B cell (primary cell): ENCODE data around the gene CFAP251.

Experiments
- EZH2 ChIP-seq: IDR thresholded peaks from 2 replicates; pipeline ENCODE4 v1.6.1; 2012; ENCODE audit warnings: borderline replicate concordance, low read depth, mild to moderate bottlenecking, moderate library complexity, low read length; ENCODE audit not compliant: insufficient read depth, poor library complexity, severe bottlenecking
- TF ChIP-seq, protein P1 (sequence below): fragments of 200-600 bp; IDR thresholded peaks from one replicate; pipeline ENCODE4 v1.8.0; 2022; ENCODE audit warnings: antibody characterized with exemption, mild to moderate bottlenecking

DNA sequence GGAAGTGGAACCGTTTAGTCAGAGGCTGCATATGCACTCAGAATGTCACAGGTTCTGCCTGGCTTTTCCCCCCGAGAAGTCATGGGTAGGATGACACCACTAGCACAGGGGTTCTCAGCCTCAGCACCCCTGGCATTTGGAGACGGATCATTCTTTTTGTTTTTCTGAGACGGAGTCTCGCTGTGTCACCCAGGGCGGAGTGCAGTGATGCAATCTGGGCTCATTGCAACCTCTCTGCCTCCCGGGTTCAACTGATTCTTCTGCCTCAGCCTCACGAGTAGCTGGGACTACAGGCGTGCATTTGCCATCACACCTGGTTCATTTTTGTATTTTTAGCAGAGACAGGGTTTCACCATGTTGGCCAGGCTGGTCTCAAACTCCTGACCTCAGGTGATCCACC is 131.4 kb downstream of the CFAP251 start:
- TF ChIP-seq, protein P1, sequence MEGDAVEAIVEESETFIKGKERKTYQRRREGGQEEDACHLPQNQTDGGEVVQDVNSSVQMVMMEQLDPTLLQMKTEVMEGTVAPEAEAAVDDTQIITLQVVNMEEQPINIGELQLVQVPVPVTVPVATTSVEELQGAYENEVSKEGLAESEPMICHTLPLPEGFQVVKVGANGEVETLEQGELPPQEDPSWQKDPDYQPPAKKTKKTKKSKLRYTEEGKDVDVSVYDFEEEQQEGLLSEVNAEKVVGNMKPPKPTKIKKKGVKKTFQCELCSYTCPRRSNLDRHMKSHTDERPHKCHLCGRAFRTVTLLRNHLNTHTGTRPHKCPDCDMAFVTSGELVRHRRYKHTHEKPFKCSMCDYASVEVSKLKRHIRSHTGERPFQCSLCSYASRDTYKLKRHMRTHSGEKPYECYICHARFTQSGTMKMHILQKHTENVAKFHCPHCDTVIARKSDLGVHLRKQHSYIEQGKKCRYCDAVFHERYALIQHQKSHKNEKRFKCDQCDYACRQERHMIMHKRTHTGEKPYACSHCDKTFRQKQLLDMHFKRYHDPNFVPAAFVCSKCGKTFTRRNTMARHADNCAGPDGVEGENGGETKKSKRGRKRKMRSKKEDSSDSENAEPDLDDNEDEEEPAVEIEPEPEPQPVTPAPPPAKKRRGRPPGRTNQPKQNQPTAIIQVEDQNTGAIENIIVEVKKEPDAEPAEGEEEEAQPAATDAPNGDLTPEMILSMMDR = no peak
- no peak for TF ChIP-seq EZH2
